SK-N-SH (cell line): ENCODE data around the gene SPRY4. TPM values are rescaled to one million over a fixed set of nuclear protein-coding genes. Genes with fewer than 3 reads are reported as not detected.

Experiments used
- CTCF ChIA-PET: fragments of 300-600, 350-600 bp; formaldehyde crosslinking; extraction: SDS; loops from one replicate; lab custom pipeline; 2021; lab: Yijun Ruan, JAX
- POLR2A ChIA-PET: fragments of 350-600 bp; sonication (Branson Sonifier 250); formaldehyde crosslinking; extraction: SDS; loops from one replicate; lab custom pipeline; 2020; ENCODE audit warnings: antibody characterized with exemption, inconsistent platforms; lab: Yijun Ruan, JAX
- DNase-seq: peaks from one replicate; pipeline ENCODE4 v3.0.0; 2012
- H2AFZ ChIP-seq: fragments of 200-600 bp; sonication (generic); 2 replicates; pipeline ENCODE4 v1.8.1; 2016; ENCODE audit warnings: antibody characterized with exemption, mild to moderate bottlenecking, low read depth
- H3F3A ChIP-seq: fragments of 200-600 bp; sonication (generic); replicated peaks from 2 replicates; pipeline ENCODE3; 2016; ENCODE audit warnings: antibody characterized with exemption, mild to moderate bottlenecking; ENCODE audit not compliant: insufficient read depth
- H3K27ac ChIP-seq, 2 experiments: fragments of 200-500 bp in 1 of 2; fragments of 200-600 bp in 1 of 2; sonication (Bioruptor generic) in 1 of 2; sonication (generic), shearing (Covaris generic) in 1 of 2; 2 replicates each; pipeline versions ENCODE4 v1.5.1 to v1.6.1; 2014 to 2016; ENCODE audit warnings: low read depth in 2 of 2, inconsistent platforms in 1 of 2, low read length in 1 of 2, mild to moderate bottlenecking in 1 of 2, mixed read lengths in 1 of 2
- H3K27me3 ChIP-seq: fragments of 200-600 bp; sonication (generic), shearing (Covaris generic); 2 replicates; pipeline ENCODE4 v1.6.1; 2016; ENCODE audit warnings: mixed run types; ENCODE audit not compliant: insufficient read depth
- H3K36me3 ChIP-seq, 2 experiments: fragments of 200-500 bp in 1 of 2; fragments of 200-600 bp in 1 of 2; sonication (Bioruptor generic) in 1 of 2; sonication (generic) in 1 of 2; replicated peaks in 1 of 2; 2 replicates each; pipeline versions ENCODE3 to v1.5.1; 2014 to 2016; ENCODE audit warnings: low read length in 1 of 2, mild to moderate bottlenecking in 1 of 2; ENCODE audit not compliant: insufficient read depth in 2 of 2, control insufficient read depth in 1 of 2
- H3K4me1 ChIP-seq, 2 experiments: fragments of 200-500 bp in 1 of 2; fragments of 200-600 bp in 1 of 2; sonication (Bioruptor generic) in 1 of 2; sonication (generic), shearing (Covaris generic) in 1 of 2; 2 replicates each; pipeline versions ENCODE4 v1.5.1 to v1.6.1; 2014 to 2016; ENCODE audit warnings: low read depth in 1 of 2, low read length in 1 of 2, mixed run types in 1 of 2; ENCODE audit not compliant: insufficient read depth in 2 of 2, control insufficient read depth in 1 of 2
- H3K4me2 ChIP-seq: fragments of 200-600 bp; sonication (generic), shearing (Covaris generic); 2 replicates; pipeline ENCODE4 v1.6.1; 2017; ENCODE audit warnings: mixed run types
- H3K4me3 ChIP-seq, 2 experiments: fragments of 200-500 bp in 1 of 2; fragments of 200-600 bp in 1 of 2; sonication (Bioruptor generic) in 1 of 2; sonication (generic), shearing (Covaris generic) in 1 of 2; 2 replicates each; pipeline versions ENCODE4 v1.5.1 to v1.8.1; 2014 to 2016; ENCODE audit warnings: low read depth in 2 of 2, inconsistent platforms in 1 of 2, low read length in 1 of 2, mild to moderate bottlenecking in 1 of 2, mixed read lengths in 1 of 2, moderate library complexity in 1 of 2
- H3K79me2 ChIP-seq: fragments of 200-600 bp; sonication (generic); 2 replicates; pipeline ENCODE4 v1.8.1; 2017; ENCODE audit warnings: mild to moderate bottlenecking; ENCODE audit not compliant: insufficient read depth
- H3K9ac ChIP-seq: fragments of 200-600 bp; sonication (generic); 2 replicates; pipeline ENCODE4 v1.6.1; 2017; ENCODE audit warnings: mixed run types
- H3K9me2 ChIP-seq: fragments of 200-600 bp; sonication (generic); 2 replicates; pipeline ENCODE4 v1.6.1; 2017; ENCODE audit warnings: mixed run types
- H3K9me3 ChIP-seq: fragments of 200-600 bp; sonication (generic); 2 replicates; pipeline ENCODE4 v1.6.1; 2017; ENCODE audit warnings: mixed run types, mild to moderate bottlenecking, moderate library complexity
- H4K20me1 ChIP-seq: fragments of 200-600 bp; sonication (generic); 2 replicates; pipeline ENCODE4 v1.6.1; 2017; ENCODE audit warnings: mild to moderate bottlenecking, mixed run types; ENCODE audit not compliant: insufficient read depth
- CTCF ChIP-seq: fragments of 200-600 bp; sonication (generic); IDR thresholded peaks from 2 replicates; pipeline ENCODE4 v1.6.1; 2017; ENCODE audit warnings: antibody characterized with exemption, mild to moderate bottlenecking, moderate library complexity
- ELF1 ChIP-seq: IDR thresholded peaks from 2 replicates; pipeline ENCODE4 v1.4.0; 2012
- FOSL2 ChIP-seq: IDR thresholded peaks from 2 replicates; pipeline ENCODE4 v1.4.0; 2012; ENCODE audit warnings: low read depth, mild to moderate bottlenecking, moderate library complexity, borderline replicate concordance
- GABPA ChIP-seq: IDR thresholded peaks from 2 replicates; pipeline ENCODE4 v1.4.0; 2012; ENCODE audit warnings: low read depth, mild to moderate bottlenecking
- GATA2 ChIP-seq: sonication (generic); formaldehyde crosslinking; IDR thresholded peaks from 2 replicates; pipeline ENCODE4 v1.5.0; 2020; ENCODE audit warnings: mild to moderate bottlenecking, missing genetic modification reagents
- IRF3 ChIP-seq: fragments of 150-350 bp; IDR thresholded peaks from 2 replicates; pipeline ENCODE4 v1.6.1; 2016; ENCODE audit warnings: mild to moderate bottlenecking, low read depth, low read length
- NRF1 ChIP-seq: IDR thresholded peaks from 2 replicates; pipeline ENCODE4 v1.6.1; 2012; ENCODE audit warnings: low read depth, mild to moderate bottlenecking, low read length
- REST ChIP-seq: IDR thresholded peaks from 2 replicates; pipeline ENCODE4 v1.6.1; 2012; ENCODE audit warnings: mild to moderate bottlenecking, low read depth, low read length, moderate library complexity
- SIN3A ChIP-seq: IDR thresholded peaks from 2 replicates; pipeline ENCODE4 v1.6.1; 2012; ENCODE audit warnings: low read depth, mild to moderate bottlenecking, low read length, moderate library complexity, borderline replicate concordance
- TCF12 ChIP-seq: IDR thresholded peaks from 2 replicates; pipeline ENCODE4 v1.4.0; 2012
- TEAD4 ChIP-seq: IDR thresholded peaks from 2 replicates; pipeline ENCODE4 v1.4.0; 2012; ENCODE audit warnings: mild to moderate bottlenecking, borderline replicate concordance; ENCODE audit not compliant: insufficient read depth
- USF2 ChIP-seq: fragments of 150-350 bp; IDR thresholded peaks from 2 replicates; pipeline ENCODE4 v1.6.1; 2017; ENCODE audit warnings: antibody characterized with exemption, low read length, low read depth, borderline replicate concordance
- WGBS: methylation state at CpG from one replicate; pipeline ENCODE4 v1.1.6; 2017; ENCODE audit warnings: low lambda C conversion rate; 5-methylcytosine and 5-hydroxymethylcytosine counted together
- polyA plus RNA-seq, 3 experiments: library from polyadenylated mRNA; depleted of rRNA; stranded (reverse); fragments of >200 nt; gene quantifications; 2 replicates each; pipeline ENCODE4 v1.2.3, GENCODE V29; 2012
- TF ChIP-seq, protein P1 (sequence below): IDR thresholded peaks from 2 replicates; pipeline ENCODE4 v1.4.0; 2012; ENCODE audit warnings: low read depth, borderline replicate concordance

Gene SPRY4
- polyA plus RNA-seq, 1 of the 3 experiments (the other 2 are of a cell fraction) = 18.0 TPM

- CTCF ChIA-PET = interaction anchor here (0.7 to 1.4 kb wide), 4 partner anchors 17 to 293 kb away, joined by 3 to 5 read pairs (median 4); no protein-coding TSS in a partner anchor
- H3F3A ChIP-seq = peaks cover 33% of the 10 kb centered on the region
- peaks cover 31 to 59% of the 10 kb centered on the region in 2 experiments for H3K4me1 ChIP-seq
- no peak overlapping the region for H3K9ac ChIP-seq
- H3K79me2 ChIP-seq = peaks cover 100% of the 10 kb centered on the region
- 95% methylated on average over 5 of the region's 5 CpGs for WGBS
- no peak overlapping the region for H3K4me3 ChIP-seq
- no peaks in the 10 kb centered on the region for H3K9me3 ChIP-seq
- TF ChIP-seq USF2 (no peak), TEAD4 (no peak), CTCF (no peak), SIN3A (no peak), TCF12 (no peak), FOSL2 (no peak)
- peaks cover 40 to 69% of the 10 kb centered on the region in 2 experiments for H3K36me3 ChIP-seq
- POLR2A ChIA-PET = interaction anchor here (1.3 kb wide), 1 partner anchor 11 kb away, joined by 3 read pairs; no protein-coding TSS in a partner anchor
- no peak overlapping the region; a peak in 1 of 4 replicates for H3K27ac ChIP-seq
- H2AFZ ChIP-seq = no peak overlapping the region
- no peak for DNase-seq
- no peaks in the 10 kb centered on the region for H3K9me2 ChIP-seq
- no peak overlapping the region for H3K4me2 ChIP-seq
- peaks cover 92% of the 10 kb centered on the region for H4K20me1 ChIP-seq
- H3K27me3 ChIP-seq = no peaks in the 10 kb centered on the region
Observed at GRCh38 chr5:142312399-142312798, 12.4 kb downstream of the SPRY4 start.

GRCh38 chr5:142311725-142312124 is 13.1 kb downstream of the SPRY4 start:
- Histone ChIP-seq H3K9ac (no peak overlapping the region), H3K4me2 (no peak overlapping the region), H3K36me3 (peaks cover 40 to 65% of the 10 kb centered on the region in 2 experiments), H3K4me3 (no peak overlapping the region), H4K20me1 (peaks cover 87% of the 10 kb centered on the region), H2AFZ (no peak overlapping the region), H3K79me2 (peaks cover 96% of the 10 kb centered on the region), H3K9me2 (no peaks in the 10 kb centered on the region), H3K9me3 (no peaks in the 10 kb centered on the region), H3K4me1 (peaks cover 24 to 54% of the 10 kb centered on the region in 2 experiments), H3K27me3 (no peaks in the 10 kb centered on the region), H3F3A (peaks cover 31% of the 10 kb centered on the region), H3K27ac (no peak overlapping the region)
- DNase-seq = no peak
- CTCF ChIA-PET = interaction anchor here (1.0 to 1.7 kb wide), 4 partner anchors 16 to 237 kb away, joined by 3 to 5 read pairs (median 4); no protein-coding TSS in a partner anchor
- POLR2A ChIA-PET = interaction anchor here (1.3 kb wide), 1 partner anchor 11 kb away, joined by 3 read pairs; no protein-coding TSS in a partner anchor
- WGBS = 97% methylated on average over 6 of the region's 7 CpGs
- no peak for TF ChIP-seq CTCF
- no peak for TF ChIP-seq GABPA
- TF ChIP-seq, protein P1, sequence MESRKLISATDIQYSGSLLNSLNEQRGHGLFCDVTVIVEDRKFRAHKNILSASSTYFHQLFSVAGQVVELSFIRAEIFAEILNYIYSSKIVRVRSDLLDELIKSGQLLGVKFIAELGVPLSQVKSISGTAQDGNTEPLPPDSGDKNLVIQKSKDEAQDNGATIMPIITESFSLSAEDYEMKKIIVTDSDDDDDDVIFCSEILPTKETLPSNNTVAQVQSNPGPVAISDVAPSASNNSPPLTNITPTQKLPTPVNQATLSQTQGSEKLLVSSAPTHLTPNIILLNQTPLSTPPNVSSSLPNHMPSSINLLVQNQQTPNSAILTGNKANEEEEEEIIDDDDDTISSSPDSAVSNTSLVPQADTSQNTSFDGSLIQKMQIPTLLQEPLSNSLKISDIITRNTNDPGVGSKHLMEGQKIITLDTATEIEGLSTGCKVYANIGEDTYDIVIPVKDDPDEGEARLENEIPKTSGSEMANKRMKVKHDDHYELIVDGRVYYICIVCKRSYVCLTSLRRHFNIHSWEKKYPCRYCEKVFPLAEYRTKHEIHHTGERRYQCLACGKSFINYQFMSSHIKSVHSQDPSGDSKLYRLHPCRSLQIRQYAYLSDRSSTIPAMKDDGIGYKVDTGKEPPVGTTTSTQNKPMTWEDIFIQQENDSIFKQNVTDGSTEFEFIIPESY = no peak
- no peak for TF ChIP-seq GATA2 (CRISPR knock-in tag)
- no peak for TF ChIP-seq REST
- no peak for TF ChIP-seq IRF3
- TF ChIP-seq ELF1 = no peak
- no peak for TF ChIP-seq NRF1
- no peak for TF ChIP-seq SIN3A
